DOHH2 (cell line): ENCODE results near the gene ZDHHC1.

Experiments
- EZH2phosphoT487 ChIP-seq: fragments of 200-600 bp; sonication (generic); IDR thresholded peaks from 2 replicates; pipeline ENCODE4 v1.6.1; 2017; ENCODE audit warnings: borderline replicate concordance, mild to moderate bottlenecking, antibody characterized with exemption, low read length, moderate library complexity, mixed read lengths
- TF ChIP-seq, protein P1 (sequence below): fragments of 200-600 bp; sonication (generic); IDR thresholded peaks from one replicate; pipeline ENCODE4 v1.5.1; 2014; ENCODE audit warnings: antibody characterized with exemption, mild to moderate bottlenecking, low read depth, low read length; ENCODE audit not compliant: poor library complexity, severe bottlenecking

DNA sequence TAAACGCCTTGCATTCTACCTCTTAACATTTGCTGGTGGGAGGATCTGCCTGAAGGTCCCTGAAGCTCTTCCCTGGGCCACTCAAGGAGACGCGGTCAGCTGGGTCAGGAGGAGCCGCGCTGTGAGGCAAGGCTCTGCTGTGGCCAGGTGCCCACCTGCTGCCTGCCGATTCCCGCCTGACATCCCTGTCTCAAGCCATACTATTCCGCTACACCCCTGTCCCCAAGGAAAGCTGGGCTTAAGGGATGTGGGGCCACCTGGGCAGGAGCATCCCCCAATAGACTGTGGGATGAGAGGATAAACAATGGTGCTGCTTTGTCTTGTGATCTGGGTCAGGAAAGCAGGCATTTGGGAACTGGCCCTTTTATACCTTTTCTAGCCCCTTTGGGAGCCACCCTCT lies 28.1 kb downstream of the ZDHHC1 start:
- TF ChIP-seq, protein P1, sequence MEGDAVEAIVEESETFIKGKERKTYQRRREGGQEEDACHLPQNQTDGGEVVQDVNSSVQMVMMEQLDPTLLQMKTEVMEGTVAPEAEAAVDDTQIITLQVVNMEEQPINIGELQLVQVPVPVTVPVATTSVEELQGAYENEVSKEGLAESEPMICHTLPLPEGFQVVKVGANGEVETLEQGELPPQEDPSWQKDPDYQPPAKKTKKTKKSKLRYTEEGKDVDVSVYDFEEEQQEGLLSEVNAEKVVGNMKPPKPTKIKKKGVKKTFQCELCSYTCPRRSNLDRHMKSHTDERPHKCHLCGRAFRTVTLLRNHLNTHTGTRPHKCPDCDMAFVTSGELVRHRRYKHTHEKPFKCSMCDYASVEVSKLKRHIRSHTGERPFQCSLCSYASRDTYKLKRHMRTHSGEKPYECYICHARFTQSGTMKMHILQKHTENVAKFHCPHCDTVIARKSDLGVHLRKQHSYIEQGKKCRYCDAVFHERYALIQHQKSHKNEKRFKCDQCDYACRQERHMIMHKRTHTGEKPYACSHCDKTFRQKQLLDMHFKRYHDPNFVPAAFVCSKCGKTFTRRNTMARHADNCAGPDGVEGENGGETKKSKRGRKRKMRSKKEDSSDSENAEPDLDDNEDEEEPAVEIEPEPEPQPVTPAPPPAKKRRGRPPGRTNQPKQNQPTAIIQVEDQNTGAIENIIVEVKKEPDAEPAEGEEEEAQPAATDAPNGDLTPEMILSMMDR, result no peak
- TF ChIP-seq EZH2phosphoT487, result no peak
